HepG2 (cell line): Measurements from ENCODE around the gene PAFAH1B2. TPM values are rescaled to one million over a fixed set of nuclear protein-coding genes. Genes with fewer than 3 reads are reported as not detected.

ENCODE experiments used
- ATAC-seq: fragments of 200-7000 bp; cut with Tn5 transposase; 3 replicates; pipeline ENCODE4 v1.9.1; 2020; ENCODE audit warnings: mild to moderate bottlenecking, moderate library complexity
- BruUV-seq: library from RNA; stranded (reverse); fragments of 400-500 nt; replicated peaks from 2 replicates; lab custom pipeline; 2021; lab: Mats Ljungman, UMichigan
- CTCF ChIA-PET: fragments of 300-600 bp; formaldehyde crosslinking; extraction: SDS; loops from one replicate; lab custom pipeline; 2021; ENCODE audit warnings: low total read pairs, inconsistent platforms, low intra/inter-chr PET ratio; lab: Yijun Ruan, JAX
- POLR2A ChIA-PET: fragments of 350-600 bp; sonication (Branson Sonifier 250); formaldehyde crosslinking; loops from one replicate; lab custom pipeline; 2020; ENCODE audit warnings: antibody characterized with exemption, inconsistent platforms; lab: Yijun Ruan, JAX
- DNase-seq: peaks from one replicate; pipeline ENCODE4 v3.0.0-alpha.2; 2015; ENCODE audit warnings: low spot score
- FAIRE-seq: peaks from 3 replicates; lab custom pipeline; 2011; peaks lifted over from hg19 to GRCh38; lab: Jason Lieb, UNC
- H2AFZ ChIP-seq: one replicate; pipeline ENCODE4 v1.6.1; 2011; ENCODE audit warnings: low read length, inconsistent platforms
- H3K27ac ChIP-seq: fragments of 300-600 bp; 3 replicates; pipeline ENCODE4 v1.8.0; 2011; ENCODE audit warnings: mixed run types, mild to moderate bottlenecking, mixed read lengths, low read length, inconsistent platforms; ENCODE audit not compliant: insufficient read depth; ENCODE audit errors: extremely low read length
- H3K27me3 ChIP-seq, 2 experiments: fragments of 200-600 bp in 1 of 2; 2 replicates in 1 of 2; 3 replicates in 1 of 2; pipeline versions ENCODE4 v1.6.0 to v1.8.0; 2011; ENCODE audit warnings: low read length in 2 of 2, mild to moderate bottlenecking in 2 of 2, moderate library complexity in 2 of 2, inconsistent platforms in 1 of 2; ENCODE audit not compliant: insufficient read depth in 2 of 2, control insufficient read depth in 1 of 2
- H3K36me3 ChIP-seq, 2 experiments: fragments of 200-600 bp in 1 of 2; replicated peaks in 1 of 2; 2 replicates in 1 of 2; 3 replicates in 1 of 2; pipeline versions ENCODE4 v1.5.1 to v1.8.0; 2011; ENCODE audit warnings: low read length in 2 of 2, inconsistent platforms in 1 of 2; ENCODE audit not compliant: insufficient read depth in 2 of 2, control insufficient read depth in 1 of 2
- H3K4me1 ChIP-seq: 2 replicates; pipeline ENCODE4 v1.5.1; 2012; ENCODE audit warnings: low read length, inconsistent platforms; ENCODE audit not compliant: insufficient read depth
- H3K4me2 ChIP-seq: 2 replicates; pipeline ENCODE4 v1.6.0; 2011; ENCODE audit warnings: low read depth, low read length, inconsistent platforms
- H3K4me3 ChIP-seq, 3 experiments: fragments of 200-600 bp in 1 of 3; sonication (generic), shearing (Covaris generic) in 1 of 3; replicated peaks in 1 of 3; 2 replicates each; pipeline ENCODE4 v1.5.1; 2011 to 2016; ENCODE audit warnings: low read length in 3 of 3, inconsistent platforms in 2 of 3, low read depth in 2 of 3, mild to moderate bottlenecking in 2 of 3, control low read depth in 1 of 3, mixed read lengths in 1 of 3; ENCODE audit not compliant: insufficient read depth in 1 of 3
- H3K79me2 ChIP-seq: one replicate; pipeline ENCODE4 v1.6.1; 2011; ENCODE audit warnings: low read length, inconsistent platforms; ENCODE audit not compliant: insufficient read depth
- H3K9ac ChIP-seq: 2 replicates; pipeline ENCODE4 v1.6.0; 2011; ENCODE audit warnings: mild to moderate bottlenecking, low read depth, low read length, inconsistent platforms; ENCODE audit not compliant: insufficient read depth
- H3K9me3 ChIP-seq: 2 replicates; pipeline ENCODE4 v1.5.1; 2012; ENCODE audit warnings: mild to moderate bottlenecking, low read length
- H4K20me1 ChIP-seq: 2 replicates; pipeline ENCODE4 v1.6.0; 2011; ENCODE audit warnings: inconsistent platforms, mild to moderate bottlenecking, low read length, moderate library complexity; ENCODE audit not compliant: insufficient read depth
- ASH2L ChIP-seq: fragments of 300-600, 200-600 bp; sonication (generic); IDR thresholded peaks from 2 replicates; pipeline ENCODE4 v1.7.0; 2017; ENCODE audit warnings: low read depth, mild to moderate bottlenecking, moderate library complexity, mixed read lengths, low read length; ENCODE audit not compliant: insufficient read length
- CAMTA2 ChIP-seq: sonication (generic); formaldehyde crosslinking; IDR thresholded peaks from 2 replicates; pipeline ENCODE4 v1.4.0; 2020; ENCODE audit warnings: mild to moderate bottlenecking, missing genetic modification reagents, borderline replicate concordance
- HOXA7 ChIP-seq: sonication (generic); formaldehyde crosslinking; IDR thresholded peaks from 2 replicates; pipeline ENCODE4 v1.8.1; 2022; ENCODE audit warnings: mild to moderate bottlenecking, missing genetic modification reagents, moderate library complexity
- PBX2 ChIP-seq: IDR thresholded peaks from 2 replicates; pipeline ENCODE4 v1.6.1; 2016; ENCODE audit warnings: control low read depth
- REL ChIP-seq: sonication (generic); formaldehyde crosslinking; conservative IDR thresholded peaks from 2 replicates; pipeline ENCODE4 v1.8.0; 2022; ENCODE audit warnings: mild to moderate bottlenecking, missing genetic modification reagents, moderate library complexity
- SMC3 ChIP-seq: IDR thresholded peaks from 2 replicates; pipeline ENCODE4 v1.6.1; 2011; ENCODE audit warnings: low read length, improper control_type of control experiment
- ZMYM2 ChIP-seq: sonication (generic); formaldehyde crosslinking; IDR thresholded peaks from 2 replicates; pipeline ENCODE4 v1.8.0; 2022; ENCODE audit warnings: mild to moderate bottlenecking, missing genetic modification reagents
- ZNF709 ChIP-seq: sonication (generic); formaldehyde crosslinking; IDR thresholded peaks from 2 replicates; pipeline ENCODE4 v1.5.0; 2020; ENCODE audit warnings: mild to moderate bottlenecking, missing genetic modification reagents
- WGBS: methylation state at CpG from one replicate; pipeline ENCODE4 v1.1.6; 2017; ENCODE audit warnings: low lambda C conversion rate; 5-methylcytosine and 5-hydroxymethylcytosine counted together
- in situ Hi-C: cut with HindIII; loops from 2 replicates; pipeline ENCODE4 v1.10.0; 2017; ENCODE audit warnings: low pct_unique_long_range_greater_than_20kb; ENCODE audit not compliant: extremely low pct_ligation_motif_present
- intact Hi-C: fragments of 100-400 bp; cut with micrococcal nuclease; formaldehyde crosslinking; loops from one replicate; pipeline ENCODE4 v1.10.0; 2022; ENCODE audit not compliant: unreplicated experiment
- polyA plus RNA-seq, 8 experiments: library from polyadenylated mRNA; depleted of rRNA in 3 of 8; stranded (reverse) in 7 of 8; unstranded in 1 of 8; fragments of >200 nt; fragmentation: Illumina TruSeq in 4 of 8; extraction: Trizol in 4 of 8; gene quantifications; 2 replicates each; pipeline versions ENCODE4 v1.2.1 to v1.2.3, GENCODE V29; 2011 to 2016; ENCODE audit warnings: low read depth in 4 of 8, missing spikeins in 1 of 8, mixed read lengths in 1 of 8; ENCODE audit not compliant: insufficient read depth in 1 of 8
- total RNA-seq, 5 experiments: library from RNA; depleted of rRNA; stranded (reverse); fragments of >200 nt; fragmentation: Illumina TruSeq; extraction: Trizol; gene quantifications; 2 replicates each; pipeline ENCODE4 v1.2.3, GENCODE V29; 2016; ENCODE audit warnings: low read depth in 1 of 5

Gene PAFAH1B2
- total and polyA plus RNA-seq, 2 of the 13 experiments (the other 11 are each of a cell fraction or from before 2014, with no cell fraction given) = 28.8 to 104 TPM

- Histone ChIP-seq H3K36me3 (no peaks in the 10 kb centered on the region), H3K4me1 (no peaks in the 10 kb centered on the region), H4K20me1 (no peaks in the 10 kb centered on the region), H3K79me2 (no peaks in the 10 kb centered on the region), H3K9me3 (no peaks in the 10 kb centered on the region), H3K4me3 (no peak overlapping the region), H3K9ac (no peak overlapping the region), H3K27me3 (peaks cover 0 to 4% of the 10 kb centered on the region in 2 experiments; a peak in 2 of 5 replicates), H3K27ac (no peak overlapping the region), H2AFZ (no peak overlapping the region), H3K4me2 (no peak overlapping the region)
- intact Hi-C loops = no loop called here
- CTCF ChIA-PET = no interaction called here
- DNase-seq (no peak), FAIRE-seq (no peak), ATAC-seq (no peak)
- BruUV-seq = no TSS peak
- POLR2A ChIA-PET = no interaction called here
- 32% methylated on average over 5 of the region's 5 CpGs for WGBS
- TF ChIP-seq REL (CRISPR knock-in tag) = no peak
- no peak for TF ChIP-seq ASH2L
- no peak for TF ChIP-seq PBX2 (CRISPR knock-in tag)
- TF ChIP-seq HOXA7 (CRISPR knock-in tag) = no peak
- TF ChIP-seq CAMTA2 = no peak
- TF ChIP-seq ZNF709 (CRISPR knock-in tag) = no peak
- TF ChIP-seq ZMYM2 (CRISPR knock-in tag) = no peak
- no peak for TF ChIP-seq SMC3
- in situ Hi-C loops = no loop called here
Measured at GRCh38 chr11:117122556-117122955, 21.5 kb upstream of the PAFAH1B2 start.
